Hindlimb muscle (tissue), 1 donor: Measurements from ENCODE around the gene HHAT. TPM values are rescaled to one million over a fixed set of nuclear protein-coding genes. Genes with fewer than 3 reads are reported as not detected.

Experiments
- DNase-seq: peaks from one replicate; pipeline ENCODE4 v3.0.0-alpha.2; 2013
- polyA plus RNA-seq: library from polyadenylated mRNA; unstranded; fragments of 120-200 nt; gene quantifications from one replicate; pipeline ENCODE4 v1.2.1, GENCODE V29; 2013; ENCODE audit not compliant: insufficient read length

The HHAT gene
- polyA plus RNA-seq, 1 donor: 4.6 TPM

- DNase-seq: no peak
Measured at GRCh38 chr1:210496063-210496462, 167.4 kb downstream of the HHAT start.

DNA sequence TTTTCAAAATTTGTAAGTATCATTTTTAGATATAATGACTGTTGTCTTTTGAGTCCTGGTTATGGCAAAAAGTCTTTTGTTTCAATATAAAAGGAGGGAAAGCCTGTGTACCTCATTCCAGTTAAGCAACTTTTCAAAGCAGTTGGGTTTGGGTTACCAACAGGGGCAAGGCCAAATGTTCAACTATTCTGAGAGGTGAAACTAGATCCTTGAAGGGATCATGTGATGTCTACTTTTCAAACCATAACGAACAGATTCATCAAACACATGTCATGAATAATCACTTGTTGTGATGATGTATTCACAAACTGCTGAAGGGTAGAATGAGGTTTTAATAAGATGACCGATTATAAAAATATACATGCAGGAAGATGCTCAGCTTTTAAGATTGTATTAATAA is 171.3 kb downstream of the HHAT start:
- no peak for DNase-seq

GRCh38 chr1:210500831-210501230 is 172.1 kb downstream of the HHAT start:
- DNase-seq: no peak

DNA sequence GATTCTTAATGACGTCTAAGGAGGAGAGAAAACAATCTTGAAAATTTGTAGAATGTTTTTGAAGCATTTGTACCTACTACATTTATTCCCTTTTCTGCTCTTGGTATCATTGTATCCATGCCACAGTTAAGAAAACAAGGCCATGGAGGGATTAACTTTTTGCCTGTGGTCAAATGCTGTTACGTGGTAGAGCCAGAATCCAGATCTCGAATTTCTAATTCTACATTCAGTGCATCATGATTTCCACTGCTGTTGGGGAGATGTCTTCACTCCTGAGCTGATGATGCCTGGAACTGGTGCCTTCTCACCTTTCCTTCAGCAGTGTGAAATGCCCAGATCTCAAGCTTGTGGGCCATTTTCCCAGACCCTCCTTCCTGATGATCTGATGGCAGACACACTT is 175.6 kb downstream of the HHAT start:
- DNase-seq: no peak

DNA sequence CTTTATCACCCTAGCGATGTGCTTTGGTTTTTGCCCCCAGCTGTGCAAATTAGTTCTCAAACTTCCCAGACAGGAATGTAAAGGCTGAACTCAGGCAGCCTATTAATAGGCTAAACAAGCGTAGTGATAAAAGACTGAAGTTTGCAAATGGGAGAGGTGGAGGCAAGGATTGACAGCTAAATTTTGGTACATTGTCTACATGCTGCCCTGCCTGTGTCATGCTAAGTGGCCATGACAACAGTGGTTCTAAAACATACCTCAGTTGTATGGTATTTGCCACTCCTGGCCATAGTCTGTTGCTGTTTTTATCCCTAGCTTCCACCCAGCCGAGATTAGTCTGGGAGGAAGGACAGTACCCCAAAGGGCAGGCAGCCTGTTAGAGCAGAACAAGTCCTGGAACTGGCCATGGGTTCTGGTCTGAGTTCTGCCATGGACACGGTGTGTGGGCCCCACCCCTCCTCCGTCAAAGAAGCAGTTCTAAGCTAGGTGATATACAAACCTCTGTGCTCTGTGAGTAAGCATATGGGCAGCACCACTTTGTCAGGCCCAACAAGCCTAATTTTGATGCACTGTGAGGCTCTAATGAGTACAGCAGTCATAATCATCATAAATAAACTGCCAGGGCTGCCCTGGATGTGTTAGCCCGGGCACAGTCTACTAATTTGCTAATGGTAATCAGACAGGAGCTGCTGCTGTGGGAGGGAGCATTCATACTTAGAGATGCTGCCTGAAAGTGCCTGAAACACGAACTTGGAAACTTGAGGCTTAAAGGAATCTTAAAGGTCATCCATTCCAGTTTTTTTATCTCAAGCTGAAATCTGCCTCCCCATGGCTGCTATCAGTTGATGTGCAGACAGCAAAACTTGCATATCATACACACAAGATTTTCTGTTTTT is 177.1 kb downstream of the HHAT start:
- DNase-seq: no peak

DNA sequence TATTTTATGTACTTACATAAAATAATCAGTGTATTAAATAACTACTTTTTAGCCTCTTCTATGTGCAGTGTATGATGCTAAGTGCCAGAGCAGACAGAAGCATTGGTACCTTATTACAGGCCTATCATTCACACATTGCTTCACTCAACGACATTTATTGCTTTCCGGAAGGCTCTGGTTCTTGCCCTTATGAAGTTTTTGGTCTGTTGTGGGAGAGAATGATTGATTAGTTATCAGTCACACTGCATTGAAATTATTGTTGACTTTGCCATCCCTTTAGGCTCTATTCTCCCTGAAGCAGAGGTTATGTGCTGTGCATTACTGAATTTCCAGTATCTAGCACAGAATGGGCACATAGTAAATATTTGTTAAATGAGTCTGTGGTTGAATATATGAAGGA is 178.0 kb downstream of the HHAT start:
- DNase-seq: no peak

DNA sequence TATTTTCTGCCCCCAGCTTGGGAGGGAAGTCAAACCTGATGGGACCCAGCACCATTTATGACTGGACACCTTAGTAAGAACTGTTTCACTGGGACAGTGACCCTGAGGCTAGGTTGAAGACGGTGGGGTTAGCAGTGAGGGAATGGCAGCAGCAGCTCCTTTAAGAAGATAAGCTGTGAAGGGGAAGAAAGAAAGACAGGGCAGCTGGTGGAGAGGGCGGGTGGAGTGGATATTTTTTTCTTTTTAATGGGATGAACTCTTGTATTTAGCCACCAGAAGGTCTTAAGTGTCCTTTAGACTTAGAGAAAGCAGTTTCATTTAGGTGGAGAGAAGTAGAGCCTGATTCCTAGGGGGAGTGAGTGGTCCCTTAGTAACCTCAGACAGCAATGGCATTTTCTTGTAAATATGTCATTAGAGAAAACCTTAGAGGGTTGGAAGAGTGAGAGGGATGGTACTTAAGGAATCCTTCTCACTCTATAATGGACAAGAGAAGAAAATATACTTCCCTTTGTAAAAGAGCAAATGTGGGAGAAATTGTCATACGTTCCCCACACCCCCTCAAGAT is 187.5 kb downstream of the HHAT start:
- DNase-seq: no peak

GRCh38 chr1:210516697-210517459 is 188.2 kb downstream of the HHAT start:
- no peak for DNase-seq

DNA sequence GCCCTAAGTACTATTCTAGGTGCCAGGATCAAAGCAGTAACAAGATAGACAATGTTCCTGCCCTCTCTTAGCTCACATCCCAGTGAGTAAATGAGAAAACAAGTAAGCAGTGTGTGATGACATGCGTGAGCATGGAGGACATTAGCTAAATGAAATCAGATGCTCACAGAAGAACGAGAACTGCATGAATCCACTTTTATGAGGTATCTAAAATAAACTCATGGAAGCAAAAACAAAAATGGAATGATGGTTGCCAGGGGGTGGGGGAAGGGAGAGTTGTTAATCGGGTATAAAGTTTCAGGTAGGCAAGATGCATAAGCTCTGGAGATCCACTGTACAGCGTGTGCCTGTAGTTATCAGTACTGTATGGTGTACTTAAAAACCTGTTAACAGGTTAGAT is 195.1 kb downstream of the HHAT start:
- DNase-seq: no peak

GRCh38 chr1:210525716-210526454 is 197.2 kb downstream of the HHAT start:
- no peak for DNase-seq

DNA sequence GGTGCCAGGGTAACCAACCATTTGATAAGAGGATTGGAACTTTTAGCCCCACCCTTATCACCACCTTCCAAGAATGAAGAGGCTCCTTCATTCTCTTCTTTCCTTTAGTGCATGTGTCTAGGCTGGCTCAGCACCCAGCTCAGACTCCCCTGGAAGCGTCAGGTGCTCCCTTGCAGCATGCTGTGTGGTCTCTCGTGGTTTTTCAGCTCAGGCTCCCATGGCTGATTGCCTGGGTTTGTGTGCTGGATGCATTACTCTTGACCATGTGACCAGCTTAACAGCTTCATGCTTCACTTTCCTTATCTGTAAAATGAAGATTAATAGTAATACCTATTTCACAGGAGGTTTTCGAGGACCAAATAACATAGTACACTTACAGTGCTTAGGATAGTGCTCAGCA is 198.4 kb downstream of the HHAT start:
- DNase-seq: no peak

GRCh38 chr1:210531475-210532222 is 202.9 kb downstream of the HHAT start:
- no peak for DNase-seq

DNA sequence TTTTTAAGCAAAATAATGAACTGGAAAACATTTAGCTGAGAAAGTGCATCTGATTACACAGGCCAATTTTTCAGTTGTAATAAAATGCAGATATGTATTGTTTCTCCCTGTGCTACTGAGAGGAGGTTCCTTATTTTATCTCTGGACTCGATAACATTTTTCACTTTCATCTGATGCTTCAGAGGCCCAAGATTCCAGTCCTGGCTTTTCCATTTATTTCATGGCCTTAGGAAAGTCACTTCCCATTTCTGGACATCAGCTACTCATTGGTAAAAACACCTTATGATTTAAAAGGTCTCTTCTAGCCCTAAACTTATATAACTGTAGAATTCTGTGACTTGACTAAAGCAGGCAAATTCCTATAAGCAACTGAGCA is 203.5 kb downstream of the HHAT start:
- no peak for DNase-seq

DNA sequence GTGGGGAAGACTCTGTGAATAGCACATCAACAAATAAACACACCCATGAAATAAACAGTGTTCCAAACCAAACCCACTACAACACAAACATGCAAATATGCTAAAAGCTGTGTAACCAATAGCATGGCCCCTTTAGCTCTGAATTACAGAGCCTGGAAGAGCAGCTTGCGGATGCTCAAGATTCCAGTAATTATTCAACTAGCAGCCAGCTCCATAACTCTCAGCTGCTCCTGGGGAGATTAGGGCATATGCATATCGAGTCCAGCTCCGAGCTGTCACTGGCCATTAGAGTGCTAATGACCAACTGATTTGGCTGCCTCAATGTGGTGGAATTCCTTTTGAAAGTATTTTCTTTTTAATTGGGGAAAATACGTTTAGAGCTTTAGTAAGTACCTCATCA is 207.1 kb downstream of the HHAT start:
- DNase-seq: no peak

DNA sequence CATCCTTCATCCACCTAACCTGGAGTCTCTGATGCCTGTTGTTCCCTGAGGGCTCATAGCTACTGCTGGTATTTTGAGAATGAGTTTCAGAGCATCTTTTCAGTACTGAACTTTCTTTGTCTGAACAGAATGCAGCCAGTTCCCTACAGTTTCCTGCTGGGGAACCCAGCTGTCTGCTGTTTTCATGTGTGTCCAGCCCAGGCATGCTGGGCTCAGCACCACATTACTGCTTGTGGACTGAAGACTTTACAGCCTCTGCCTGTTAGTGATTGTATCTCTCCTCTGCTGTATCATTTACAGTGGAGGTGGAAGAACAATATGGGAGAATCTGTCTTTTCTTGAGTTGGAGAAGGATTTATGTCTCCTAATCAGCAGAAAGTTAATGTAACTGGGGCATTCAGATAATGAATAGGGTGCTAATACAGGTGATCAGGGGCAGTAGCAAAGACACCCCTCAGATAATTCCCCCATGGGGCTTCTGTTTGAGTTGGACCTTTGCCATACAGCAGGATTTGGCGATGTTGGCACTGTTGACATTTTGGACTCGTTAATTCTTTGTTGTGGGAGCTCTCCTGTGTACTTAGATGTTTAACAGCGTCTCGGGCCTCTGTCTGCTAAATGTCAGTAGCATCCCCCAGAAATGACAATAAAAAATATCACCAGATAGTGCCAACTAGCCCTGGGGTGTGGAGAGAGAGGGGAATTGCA is 207.7 kb downstream of the HHAT start:
- DNase-seq: no peak

GRCh38 chr1:210540288-210540687 is 211.6 kb downstream of the HHAT start:
- DNase-seq: no peak

DNA sequence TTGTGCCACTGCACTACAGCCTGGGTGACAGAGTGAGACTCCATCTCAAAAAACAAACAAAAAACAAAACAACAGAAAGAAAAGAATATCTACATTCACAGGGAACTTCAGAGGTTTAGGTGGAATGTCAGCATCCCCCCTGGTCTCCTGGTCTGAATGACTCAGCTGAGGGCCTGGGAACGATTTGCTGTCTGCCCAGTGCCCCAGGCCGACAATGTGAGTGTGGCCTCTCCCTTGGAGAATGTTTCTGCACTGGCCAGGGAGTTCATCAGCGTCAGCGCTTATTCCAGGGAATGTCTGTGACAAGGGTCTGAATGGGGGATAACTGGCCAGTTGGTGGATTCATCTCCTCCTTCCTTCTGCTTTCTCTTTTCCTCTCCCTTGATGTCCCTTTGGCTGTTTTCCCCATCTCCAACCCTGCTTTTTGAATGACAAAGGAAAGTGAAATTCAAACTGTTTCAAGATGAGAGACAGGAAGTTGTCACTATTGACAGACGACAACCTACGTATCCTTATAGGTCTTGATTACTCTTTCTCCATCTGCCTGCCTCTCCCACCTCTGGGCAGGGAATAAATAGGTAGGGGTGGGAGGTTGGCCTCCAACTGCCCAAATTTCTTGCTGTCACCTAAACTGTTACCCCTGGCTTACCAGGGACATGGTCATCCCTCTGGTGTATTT is 213.1 kb downstream of the HHAT start:
- no peak for DNase-seq

DNA sequence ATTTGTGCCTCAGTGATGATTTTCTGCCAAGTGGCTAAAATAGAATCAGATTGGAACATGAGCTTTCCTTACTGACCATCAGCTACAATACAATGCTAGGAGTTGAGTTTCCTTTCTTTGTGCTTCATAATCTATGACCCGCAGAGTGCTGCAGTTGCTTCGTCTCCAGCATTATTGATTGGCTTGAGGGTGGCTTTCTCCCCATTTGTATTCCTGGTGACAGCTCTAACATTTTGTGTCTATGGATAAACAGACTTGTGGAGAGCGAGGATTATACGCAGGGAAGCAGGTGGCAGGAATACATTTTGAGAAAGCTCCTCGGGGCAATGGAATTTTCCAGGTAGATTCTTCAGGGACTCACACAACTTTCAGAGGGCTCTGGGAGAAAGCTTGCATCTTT is 223.2 kb downstream of the HHAT start:
- no peak for DNase-seq

DNA sequence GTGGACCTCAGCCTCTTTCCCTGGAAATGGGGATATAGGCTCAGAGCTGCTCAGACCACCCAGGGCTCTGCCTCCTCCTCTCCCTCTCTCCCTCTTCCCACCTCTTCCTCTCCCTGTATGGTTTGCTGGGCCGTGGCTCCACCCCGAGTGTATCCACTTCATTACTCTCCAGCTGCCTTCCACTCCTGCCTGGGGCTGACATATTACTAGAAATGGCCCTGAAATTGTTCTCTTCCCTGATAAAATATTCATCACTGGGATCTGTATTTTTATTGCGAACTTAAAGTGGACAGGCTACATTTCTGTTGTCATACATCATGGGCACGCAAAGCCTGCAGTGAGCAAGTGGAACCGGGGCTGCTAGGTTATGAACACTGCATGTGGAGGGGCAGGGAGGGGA is 225.0 kb downstream of the HHAT start:
- no peak for DNase-seq

DNA sequence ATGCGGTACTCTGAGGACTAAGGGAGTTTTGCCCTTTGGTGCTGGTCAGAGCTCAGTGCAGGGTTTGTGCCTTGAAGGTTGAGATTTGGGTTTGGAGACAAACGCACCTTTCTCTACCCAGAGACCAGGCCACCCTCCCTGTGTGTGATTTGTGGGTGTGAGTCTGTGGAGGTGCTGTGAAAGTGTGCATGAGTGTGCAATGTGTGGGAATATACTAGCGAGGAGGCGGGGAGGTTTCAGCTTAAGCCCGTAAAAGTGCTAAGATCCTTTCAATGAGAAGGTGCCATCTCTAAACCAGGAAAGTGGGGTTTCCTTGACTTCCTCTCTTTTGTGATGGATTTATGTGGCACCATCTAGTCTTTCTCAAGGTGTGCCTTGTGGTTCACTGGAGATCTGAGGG is 225.7 kb downstream of the HHAT start:
- DNase-seq: no peak

DNA sequence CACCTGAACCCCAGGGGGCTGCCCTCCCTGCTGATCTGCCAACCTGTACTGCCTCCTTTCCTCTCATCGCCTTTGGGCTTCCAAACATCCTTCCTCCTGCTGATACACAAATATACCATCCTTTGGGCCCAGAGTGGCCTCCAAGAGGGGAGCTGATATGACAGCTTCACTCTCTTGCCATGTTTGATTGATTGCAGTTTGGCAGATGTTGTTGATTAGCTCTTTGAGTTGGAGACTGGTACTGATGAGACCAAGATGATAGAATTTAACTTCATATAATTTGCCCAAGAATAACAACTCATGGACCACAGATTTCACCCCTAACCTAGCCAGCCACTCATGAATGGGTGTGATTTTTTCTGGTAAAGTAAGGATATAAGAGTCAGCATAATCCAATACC is 227.8 kb downstream of the HHAT start:
- DNase-seq: no peak
